ENCODE results near the gene DENND6B.

DENND6B gene

DNA sequence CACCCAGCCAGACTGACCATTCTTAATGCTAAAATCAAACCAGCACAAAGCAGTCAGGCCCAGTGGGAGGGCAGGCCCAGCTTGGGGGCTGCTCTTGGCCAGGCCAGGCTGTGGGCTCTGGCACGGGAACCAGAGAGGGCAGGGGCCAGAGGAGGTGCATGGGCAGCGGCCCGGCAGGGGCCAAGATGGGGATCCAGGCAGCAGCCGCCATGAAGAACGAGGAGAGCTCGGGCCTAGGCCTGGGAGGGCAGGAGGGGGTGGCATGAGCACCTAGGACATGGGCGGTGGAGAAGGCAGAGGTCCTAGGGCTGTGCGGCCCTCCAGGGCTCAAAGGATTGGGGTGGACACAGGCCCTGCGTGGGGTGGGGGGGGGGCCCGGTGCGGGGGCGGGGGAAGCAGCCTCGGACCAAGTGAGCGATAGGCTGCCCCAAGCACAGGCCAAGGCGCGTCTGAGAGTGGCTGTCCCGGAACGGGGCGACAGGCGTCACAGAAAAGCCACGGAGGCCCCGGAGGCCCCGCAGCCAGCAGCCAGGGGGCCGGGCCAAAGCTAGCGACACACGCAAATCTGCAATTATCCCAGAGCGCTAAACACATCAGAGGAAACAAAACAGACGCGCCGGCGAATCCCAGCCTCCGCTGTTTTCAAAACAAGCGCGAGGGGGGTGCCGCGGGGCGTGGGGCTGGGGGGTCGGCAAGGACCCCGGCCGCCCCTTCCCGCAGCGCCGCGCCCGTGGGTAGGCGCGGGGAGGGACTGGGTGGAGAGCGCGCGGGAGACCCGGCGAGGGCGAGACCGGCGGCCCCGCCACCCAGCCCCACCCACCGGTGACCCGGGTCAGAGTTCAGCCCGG lies 27.7 kb downstream of the DENND6B start (continued):
- TF ChIP-seq, protein P1, sequence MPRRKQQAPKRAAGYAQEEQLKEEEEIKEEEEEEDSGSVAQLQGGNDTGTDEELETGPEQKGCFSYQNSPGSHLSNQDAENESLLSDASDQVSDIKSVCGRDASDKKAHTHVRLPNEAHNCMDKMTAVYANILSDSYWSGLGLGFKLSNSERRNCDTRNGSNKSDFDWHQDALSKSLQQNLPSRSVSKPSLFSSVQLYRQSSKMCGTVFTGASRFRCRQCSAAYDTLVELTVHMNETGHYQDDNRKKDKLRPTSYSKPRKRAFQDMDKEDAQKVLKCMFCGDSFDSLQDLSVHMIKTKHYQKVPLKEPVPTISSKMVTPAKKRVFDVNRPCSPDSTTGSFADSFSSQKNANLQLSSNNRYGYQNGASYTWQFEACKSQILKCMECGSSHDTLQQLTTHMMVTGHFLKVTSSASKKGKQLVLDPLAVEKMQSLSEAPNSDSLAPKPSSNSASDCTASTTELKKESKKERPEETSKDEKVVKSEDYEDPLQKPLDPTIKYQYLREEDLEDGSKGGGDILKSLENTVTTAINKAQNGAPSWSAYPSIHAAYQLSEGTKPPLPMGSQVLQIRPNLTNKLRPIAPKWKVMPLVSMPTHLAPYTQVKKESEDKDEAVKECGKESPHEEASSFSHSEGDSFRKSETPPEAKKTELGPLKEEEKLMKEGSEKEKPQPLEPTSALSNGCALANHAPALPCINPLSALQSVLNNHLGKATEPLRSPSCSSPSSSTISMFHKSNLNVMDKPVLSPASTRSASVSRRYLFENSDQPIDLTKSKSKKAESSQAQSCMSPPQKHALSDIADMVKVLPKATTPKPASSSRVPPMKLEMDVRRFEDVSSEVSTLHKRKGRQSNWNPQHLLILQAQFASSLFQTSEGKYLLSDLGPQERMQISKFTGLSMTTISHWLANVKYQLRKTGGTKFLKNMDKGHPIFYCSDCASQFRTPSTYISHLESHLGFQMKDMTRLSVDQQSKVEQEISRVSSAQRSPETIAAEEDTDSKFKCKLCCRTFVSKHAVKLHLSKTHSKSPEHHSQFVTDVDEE (CRISPR knock-in tag; IDR thresholded peaks at IDR 0.05): no peak
- TF ChIP-seq, protein P2, sequence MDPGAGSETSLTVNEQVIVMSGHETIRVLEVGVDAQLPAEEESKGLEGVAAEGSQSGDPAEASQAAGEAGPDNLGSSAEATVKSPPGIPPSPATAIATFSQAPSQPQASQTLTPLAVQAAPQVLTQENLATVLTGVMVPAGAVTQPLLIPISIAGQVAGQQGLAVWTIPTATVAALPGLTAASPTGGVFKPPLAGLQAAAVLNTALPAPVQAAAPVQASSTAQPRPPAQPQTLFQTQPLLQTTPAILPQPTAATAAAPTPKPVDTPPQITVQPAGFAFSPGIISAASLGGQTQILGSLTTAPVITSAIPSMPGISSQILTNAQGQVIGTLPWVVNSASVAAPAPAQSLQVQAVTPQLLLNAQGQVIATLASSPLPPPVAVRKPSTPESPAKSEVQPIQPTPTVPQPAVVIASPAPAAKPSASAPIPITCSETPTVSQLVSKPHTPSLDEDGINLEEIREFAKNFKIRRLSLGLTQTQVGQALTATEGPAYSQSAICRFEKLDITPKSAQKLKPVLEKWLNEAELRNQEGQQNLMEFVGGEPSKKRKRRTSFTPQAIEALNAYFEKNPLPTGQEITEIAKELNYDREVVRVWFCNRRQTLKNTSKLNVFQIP (CRISPR knock-in tag; IDR thresholded peaks at IDR 0.05; ENCODE audit: borderline replicate concordance, low read depth): no peak
- TF ChIP-seq ZNF565 (CRISPR knock-in tag; conservative IDR thresholded peaks at IDR 0.05; ENCODE audit: low read depth): no peak
- TF ChIP-seq SNAI2 (CRISPR knock-in tag; IDR thresholded peaks at IDR 0.05): no peak

DNA sequence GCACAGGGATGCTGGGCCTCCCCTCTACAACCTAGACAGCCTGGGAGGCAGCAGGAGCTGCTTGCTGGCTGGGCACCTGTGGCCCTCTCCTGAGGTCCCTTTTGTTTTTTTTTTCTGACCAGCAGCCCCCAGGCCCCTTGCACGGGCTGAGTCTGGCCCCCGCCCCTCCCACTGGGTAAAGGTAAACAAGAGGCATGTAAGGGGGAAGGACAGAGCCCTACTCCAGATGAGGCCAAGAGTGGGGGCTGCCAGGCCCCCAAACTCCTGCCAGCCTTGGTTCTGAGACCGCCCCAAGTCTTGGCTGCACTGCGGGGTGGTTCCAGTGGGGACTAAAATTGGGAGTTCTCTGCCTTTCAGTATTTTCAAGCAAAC lies 28.6 kb downstream of the DENND6B start:
- ATAC-seq: no peak
- TF ChIP-seq, protein P3, sequence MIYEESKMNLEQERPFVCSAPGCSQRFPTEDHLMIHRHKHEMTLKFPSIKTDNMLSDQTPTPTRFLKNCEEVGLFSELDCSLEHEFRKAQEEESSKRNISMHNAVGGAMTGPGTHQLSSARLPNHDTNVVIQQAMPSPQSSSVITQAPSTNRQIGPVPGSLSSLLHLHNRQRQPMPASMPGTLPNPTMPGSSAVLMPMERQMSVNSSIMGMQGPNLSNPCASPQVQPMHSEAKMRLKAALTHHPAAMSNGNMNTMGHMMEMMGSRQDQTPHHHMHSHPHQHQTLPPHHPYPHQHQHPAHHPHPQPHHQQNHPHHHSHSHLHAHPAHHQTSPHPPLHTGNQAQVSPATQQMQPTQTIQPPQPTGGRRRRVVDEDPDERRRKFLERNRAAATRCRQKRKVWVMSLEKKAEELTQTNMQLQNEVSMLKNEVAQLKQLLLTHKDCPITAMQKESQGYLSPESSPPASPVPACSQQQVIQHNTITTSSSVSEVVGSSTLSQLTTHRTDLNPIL (CRISPR knock-in tag; IDR thresholded peaks at IDR 0.05; ENCODE audit: low read depth): no peak
- TF ChIP-seq OSR1 (CRISPR knock-in tag; IDR thresholded peaks at IDR 0.05) (no peak), ZNF70 (CRISPR knock-in tag; IDR thresholded peaks at IDR 0.05) (no peak), BACH2 (CRISPR knock-in tag; IDR thresholded peaks at IDR 0.05; ENCODE audit: borderline replicate concordance) (no peak), ARNTL (CRISPR knock-in tag; IDR thresholded peaks at IDR 0.05; ENCODE audit: borderline replicate concordance, low read depth) (no peak), TOX (CRISPR knock-in tag; IDR thresholded peaks at IDR 0.05; ENCODE audit: borderline replicate concordance) (no peak), ISL1 (CRISPR knock-in tag; IDR thresholded peaks at IDR 0.05) (no peak)
- TF ChIP-seq, protein P2 (CRISPR knock-in tag; IDR thresholded peaks at IDR 0.05; ENCODE audit: borderline replicate concordance, low read depth): no peak

DNA sequence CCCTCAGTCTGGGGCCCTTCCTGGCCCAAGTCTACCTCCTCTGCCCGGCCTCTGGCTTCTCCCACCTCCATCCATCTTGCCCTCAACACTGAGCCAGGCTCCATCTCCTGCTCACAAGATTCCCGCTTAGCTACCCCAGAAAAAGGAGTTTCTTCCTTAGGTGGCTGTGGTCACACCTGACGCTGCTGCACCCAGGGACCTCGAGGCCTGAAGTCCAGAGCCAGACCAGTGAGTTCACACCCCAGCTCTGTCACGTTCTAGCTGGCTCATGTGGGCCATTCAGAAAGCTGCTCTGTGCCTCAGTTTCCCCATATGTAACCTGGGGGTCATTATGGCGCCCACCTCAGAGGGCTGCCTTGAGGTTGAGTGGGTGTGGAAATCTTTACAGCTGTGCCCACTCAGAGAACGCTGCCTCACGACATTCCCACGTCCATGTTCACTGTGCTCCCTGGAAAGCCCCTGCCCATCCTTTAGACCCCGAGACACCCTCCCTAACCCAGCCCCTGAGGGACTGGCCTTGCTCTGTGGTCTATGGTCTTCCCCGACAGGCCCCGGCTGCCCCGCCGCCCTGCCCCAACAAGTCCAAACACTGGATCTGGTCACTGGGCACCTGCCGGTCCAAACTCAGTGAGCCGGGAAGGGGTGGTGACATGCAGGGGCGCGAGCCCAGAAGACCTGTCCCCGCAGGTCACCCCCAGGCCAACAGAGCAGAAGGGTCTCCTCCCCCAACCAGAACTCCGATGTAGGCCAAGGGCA lies 29.1 kb downstream of the DENND6B start:
- no peak for ATAC-seq
- TF ChIP-seq TCF4 (CRISPR knock-in tag; IDR thresholded peaks at IDR 0.05; ENCODE audit: borderline replicate concordance) (no peak), ZC3H10 (CRISPR knock-in tag; IDR thresholded peaks at IDR 0.05) (no peak), ZNF70 (CRISPR knock-in tag; IDR thresholded peaks at IDR 0.05) (no peak), ESRRG (CRISPR knock-in tag; IDR thresholded peaks at IDR 0.05) (no peak), ZNF565 (CRISPR knock-in tag; conservative IDR thresholded peaks at IDR 0.05; ENCODE audit: low read depth) (no peak), BACH2 (CRISPR knock-in tag; IDR thresholded peaks at IDR 0.05; ENCODE audit: borderline replicate concordance) (no peak), ISL1 (CRISPR knock-in tag; IDR thresholded peaks at IDR 0.05) (no peak), RARB (CRISPR knock-in tag; IDR thresholded peaks at IDR 0.05) (no peak), PPARA (CRISPR knock-in tag; IDR thresholded peaks at IDR 0.05; ENCODE audit: borderline replicate concordance) (no peak), CSDC2 (CRISPR knock-in tag; IDR thresholded peaks at IDR 0.05) (no peak), ZNF8 (CRISPR knock-in tag; IDR thresholded peaks at IDR 0.05) (no peak), GLIS3 (CRISPR knock-in tag; IDR thresholded peaks at IDR 0.05) (no peak)
- TF ChIP-seq, protein P3 (CRISPR knock-in tag; IDR thresholded peaks at IDR 0.05; ENCODE audit: low read depth): no peak
- TF ChIP-seq, protein P4, sequence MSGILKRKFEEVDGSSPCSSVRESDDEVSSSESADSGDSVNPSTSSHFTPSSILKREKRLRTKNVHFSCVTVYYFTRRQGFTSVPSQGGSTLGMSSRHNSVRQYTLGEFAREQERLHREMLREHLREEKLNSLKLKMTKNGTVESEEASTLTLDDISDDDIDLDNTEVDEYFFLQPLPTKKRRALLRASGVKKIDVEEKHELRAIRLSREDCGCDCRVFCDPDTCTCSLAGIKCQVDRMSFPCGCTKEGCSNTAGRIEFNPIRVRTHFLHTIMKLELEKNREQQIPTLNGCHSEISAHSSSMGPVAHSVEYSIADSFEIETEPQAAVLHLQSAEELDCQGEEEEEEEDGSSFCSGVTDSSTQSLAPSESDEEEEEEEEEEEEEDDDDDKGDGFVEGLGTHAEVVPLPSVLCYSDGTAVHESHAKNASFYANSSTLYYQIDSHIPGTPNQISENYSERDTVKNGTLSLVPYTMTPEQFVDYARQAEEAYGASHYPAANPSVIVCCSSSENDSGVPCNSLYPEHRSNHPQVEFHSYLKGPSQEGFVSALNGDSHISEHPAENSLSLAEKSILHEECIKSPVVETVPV (CRISPR knock-in tag; IDR thresholded peaks at IDR 0.05): no peak
